Keratinocyte (primary cell): ENCODE measurements around the gene MICAL3. TPM values are rescaled to one million over a fixed set of nuclear protein-coding genes. Genes with fewer than 3 reads are reported as not detected.

Experiments
- DNase-seq: peaks from one replicate; pipeline ENCODE4 v3.0.0-alpha.2; 2011; ENCODE audit warnings: low read depth, missing footprints, low spot score
- FAIRE-seq: peaks from 2 replicates; lab custom pipeline; 2011; peaks lifted over from hg19 to GRCh38; lab: Jason Lieb, UNC
- H2AFZ ChIP-seq: 2 replicates; pipeline ENCODE4 v1.6.0; 2012; ENCODE audit warnings: low read length, control low read depth, inconsistent platforms; ENCODE audit not compliant: control insufficient read depth
- H3K27ac ChIP-seq: 2 replicates; pipeline ENCODE4 v1.5.1; 2011; ENCODE audit warnings: low read length; ENCODE audit not compliant: control insufficient read depth, insufficient read depth
- H3K27me3 ChIP-seq: 3 replicates; pipeline ENCODE4 v1.6.0; 2011; ENCODE audit warnings: low read length; ENCODE audit not compliant: control insufficient read depth, insufficient read depth; ENCODE audit errors: extremely low read depth
- H3K36me3 ChIP-seq, 2 experiments: 2 replicates in 1 of 2; 3 replicates in 1 of 2; pipeline ENCODE4 v1.5.1; 2011; ENCODE audit warnings: low read length in 2 of 2, mild to moderate bottlenecking in 1 of 2; ENCODE audit not compliant: control insufficient read depth in 2 of 2, insufficient read depth in 2 of 2; ENCODE audit errors: extremely low read depth in 1 of 2
- H3K4me1 ChIP-seq: 3 replicates; pipeline ENCODE4 v1.5.1; 2011; ENCODE audit warnings: low read length; ENCODE audit not compliant: control insufficient read depth, insufficient read depth; ENCODE audit errors: extremely low read depth
- H3K4me2 ChIP-seq: 3 replicates; pipeline ENCODE4 v1.6.0; 2011; ENCODE audit warnings: low read depth, low read length; ENCODE audit not compliant: control insufficient read depth, insufficient read depth; ENCODE audit errors: extremely low read depth
- H3K4me3 ChIP-seq, 3 experiments: fragments of 200-600 bp in 1 of 3; sonication (generic) in 1 of 3; 2 replicates in 2 of 3; 3 replicates in 1 of 3; pipeline ENCODE4 v1.5.1; 2011 to 2016; ENCODE audit warnings: low read length in 3 of 3, mild to moderate bottlenecking in 3 of 3, control low read depth in 2 of 3, inconsistent platforms in 1 of 3, low read depth in 1 of 3, mixed read lengths in 1 of 3, mixed run types in 1 of 3, moderate library complexity in 1 of 3; ENCODE audit not compliant: control insufficient read depth in 2 of 3, insufficient read depth in 2 of 3; ENCODE audit errors: extremely low read depth in 1 of 3
- H3K79me2 ChIP-seq: 2 replicates; pipeline ENCODE4 v1.6.0; 2012; ENCODE audit warnings: low read length; ENCODE audit not compliant: control insufficient read depth, insufficient read depth
- H3K9ac ChIP-seq: 3 replicates; pipeline ENCODE4 v1.6.0; 2011; ENCODE audit warnings: low read length; ENCODE audit not compliant: control insufficient read depth, insufficient read depth; ENCODE audit errors: extremely low read depth
- H3K9me1 ChIP-seq: 3 replicates; pipeline ENCODE4 v1.6.0; 2011; ENCODE audit warnings: low read length; ENCODE audit not compliant: control insufficient read depth, insufficient read depth; ENCODE audit errors: extremely low read depth
- H3K9me3 ChIP-seq: 2 replicates; pipeline ENCODE4 v1.5.1; 2012; ENCODE audit warnings: low read depth, low read length; ENCODE audit not compliant: control insufficient read depth
- H4K20me1 ChIP-seq: 3 replicates; pipeline ENCODE4 v1.6.0; 2011; ENCODE audit warnings: low read length; ENCODE audit not compliant: control insufficient read depth, insufficient read depth; ENCODE audit errors: extremely low read depth
- EZH2 ChIP-seq: IDR thresholded peaks from one replicate; pipeline ENCODE4 v1.6.1; 2012; ENCODE audit warnings: inconsistent platforms, mild to moderate bottlenecking, low read length, moderate library complexity
- dilution Hi-C: fragments of 300-500 bp; cut with MboI; formaldehyde crosslinking; loops from one replicate; pipeline ENCODE4 v1.7.0; 2020; ENCODE audit warnings: low sequenced_read_pairs; ENCODE audit not compliant: extremely low pct_ligation_motif_present
- polyA plus RNA-seq, 5 experiments: library from polyadenylated mRNA; depleted of rRNA in 3 of 5; stranded (reverse) in 3 of 5; stranded (forward) in 1 of 5; unstranded in 1 of 5; fragments of >200 nt; gene quantifications; 1 replicate in 1 of 5; 2 replicates in 3 of 5; 3 replicates in 1 of 5; pipeline versions ENCODE4 v1.2.1 to v1.2.3, GENCODE V29; 2011 to 2012; ENCODE audit warnings: missing spikeins in 2 of 5, low read depth in 1 of 5, low replicate concordance in 1 of 5
- TF ChIP-seq, protein P1 (sequence below), 3 experiments: IDR thresholded peaks in 1 of 3; conservative IDR thresholded peaks in 1 of 3; optimal IDR thresholded peaks in 1 of 3; 2 replicates in 2 of 3; 3 replicates in 1 of 3; pipeline versions ENCODE3 to v1.5.1; 2011; ENCODE audit warnings: low read length in 3 of 3, mild to moderate bottlenecking in 3 of 3, moderate library complexity in 2 of 3, control low read depth in 1 of 3, inconsistent platforms in 1 of 3; ENCODE audit not compliant: insufficient read depth in 2 of 3; ENCODE audit errors: extremely low read depth in 1 of 3

MICAL3 gene
- polyA plus RNA-seq, 1 donor (not counting 4 experiments of a cell fraction or from before 2014, with no cell fraction given), result 27.9 TPM

DNA sequence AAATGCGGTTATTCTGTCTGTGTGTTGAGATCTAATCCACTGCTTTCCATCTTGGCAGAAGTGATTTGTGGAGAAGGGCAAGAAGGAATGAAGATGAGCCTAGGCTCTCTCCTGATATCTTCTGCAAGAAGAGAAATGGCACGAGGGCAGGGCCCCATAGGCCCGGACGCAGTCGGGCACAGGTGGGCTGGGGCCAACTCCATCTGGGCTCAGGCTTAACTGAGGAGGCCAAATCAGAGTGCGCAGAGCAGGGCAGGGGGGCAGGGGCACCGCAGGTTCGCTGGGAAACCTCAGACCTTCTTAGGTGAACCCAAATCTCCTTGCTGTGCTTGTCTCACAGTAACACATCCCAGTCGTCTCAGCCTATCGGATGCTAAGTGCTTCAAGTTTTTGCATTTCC, 217.3 kb downstream of the MICAL3 start:
- Histone ChIP-seq H4K20me1 (no peaks in the 10 kb centered on the region), H3K4me2 (no peak overlapping the region), H3K79me2 (no peaks in the 10 kb centered on the region), H3K4me3 (no peak overlapping the region), H3K36me3 (peaks cover 29 to 38% of the 10 kb centered on the region in 2 experiments), H3K27ac (no peak overlapping the region), H3K27me3 (no peaks in the 10 kb centered on the region), H3K9ac (no peak overlapping the region), H2AFZ (no peak overlapping the region), H3K9me1 (peaks cover 2% of the 10 kb centered on the region), H3K9me3 (no peaks in the 10 kb centered on the region), H3K4me1 (peaks cover 17% of the 10 kb centered on the region)
- dilution Hi-C loops, result no loop called here
- TF ChIP-seq EZH2, result no peak
- TF ChIP-seq, protein P1, sequence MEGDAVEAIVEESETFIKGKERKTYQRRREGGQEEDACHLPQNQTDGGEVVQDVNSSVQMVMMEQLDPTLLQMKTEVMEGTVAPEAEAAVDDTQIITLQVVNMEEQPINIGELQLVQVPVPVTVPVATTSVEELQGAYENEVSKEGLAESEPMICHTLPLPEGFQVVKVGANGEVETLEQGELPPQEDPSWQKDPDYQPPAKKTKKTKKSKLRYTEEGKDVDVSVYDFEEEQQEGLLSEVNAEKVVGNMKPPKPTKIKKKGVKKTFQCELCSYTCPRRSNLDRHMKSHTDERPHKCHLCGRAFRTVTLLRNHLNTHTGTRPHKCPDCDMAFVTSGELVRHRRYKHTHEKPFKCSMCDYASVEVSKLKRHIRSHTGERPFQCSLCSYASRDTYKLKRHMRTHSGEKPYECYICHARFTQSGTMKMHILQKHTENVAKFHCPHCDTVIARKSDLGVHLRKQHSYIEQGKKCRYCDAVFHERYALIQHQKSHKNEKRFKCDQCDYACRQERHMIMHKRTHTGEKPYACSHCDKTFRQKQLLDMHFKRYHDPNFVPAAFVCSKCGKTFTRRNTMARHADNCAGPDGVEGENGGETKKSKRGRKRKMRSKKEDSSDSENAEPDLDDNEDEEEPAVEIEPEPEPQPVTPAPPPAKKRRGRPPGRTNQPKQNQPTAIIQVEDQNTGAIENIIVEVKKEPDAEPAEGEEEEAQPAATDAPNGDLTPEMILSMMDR (optimal IDR thresholded peaks at IDR 0.05 in 1 of 3, IDR thresholded peaks at IDR 0.05 in 1 of 3, conservative IDR thresholded peaks at IDR 0.05 in 1 of 3; ENCODE audit: extremely low read depth in 1 of 3, insufficient read depth in 2 of 3, low read length in 3 of 3), result no peak
- DNase-seq, result no peak
- no peak for FAIRE-seq

GRCh38 chr22:17806437-17806836, 217.9 kb downstream of the MICAL3 start:
- Histone ChIP-seq H3K36me3 (peaks cover 27 to 37% of the 10 kb centered on the region in 2 experiments), H3K9me3 (no peaks in the 10 kb centered on the region), H4K20me1 (no peaks in the 10 kb centered on the region), H3K27me3 (no peaks in the 10 kb centered on the region), H3K27ac (no peak overlapping the region), H3K79me2 (no peaks in the 10 kb centered on the region), H3K4me1 (peaks cover 17% of the 10 kb centered on the region), H3K4me3 (no peak overlapping the region), H3K9me1 (peaks cover 2% of the 10 kb centered on the region), H3K4me2 (no peak overlapping the region), H3K9ac (no peak overlapping the region), H2AFZ (no peak overlapping the region)
- DNase-seq, result no peak
- no peak for FAIRE-seq
- dilution Hi-C loops, result no loop called here
- TF ChIP-seq, protein P1 (optimal IDR thresholded peaks at IDR 0.05 in 1 of 3, IDR thresholded peaks at IDR 0.05 in 1 of 3, conservative IDR thresholded peaks at IDR 0.05 in 1 of 3; ENCODE audit: extremely low read depth in 1 of 3, insufficient read depth in 2 of 3, low read length in 3 of 3), result no peak
- TF ChIP-seq EZH2, result no peak
